Measurements from ENCODE around the gene INTS3.

The INTS3 gene

GRCh38 chr1:153796786-153797659, 69.2 kb downstream of the INTS3 start:
- peak; percentile 94 for DNase-seq

GRCh38 chr1:153798468-153798780, 70.6 kb downstream of the INTS3 start:
- DNase-seq, result no peak

GRCh38 chr1:153799016-153799415, 71.2 kb downstream of the INTS3 start:
- no peak for DNase-seq

- no peak for DNase-seq
Measured at GRCh38 chr1:153799566-153800465, 72.0 kb downstream of the INTS3 start.

- DNase-seq, result no peak
Measured at GRCh38 chr1:153800516-153800915, 72.7 kb downstream of the INTS3 start.

- DNase-seq, result no peak
Measured at GRCh38 chr1:153801028-153801625, 73.3 kb downstream of the INTS3 start.

- DNase-seq, result no peak
Measured at GRCh38 chr1:153801786-153802697, 74.2 kb downstream of the INTS3 start.

- no peak for DNase-seq
Measured at GRCh38 chr1:153803470-153804056, 75.7 kb downstream of the INTS3 start.

GRCh38 chr1:153804112-153804511, 76.3 kb downstream of the INTS3 start:
- DNase-seq, result no peak

- DNase-seq, result peak; percentile 100
Measured at GRCh38 chr1:153805042-153805745, 77.3 kb downstream of the INTS3 start.

- DNase-seq, result peak; percentile 34
Measured at GRCh38 chr1:153805886-153806719, 78.3 kb downstream of the INTS3 start.

GRCh38 chr1:153816283-153816889, 88.5 kb downstream of the INTS3 start:
- DNase-seq, result no peak

GRCh38 chr1:153818876-153819275, 91.0 kb downstream of the INTS3 start:
- no peak for DNase-seq

All from RPMI8226 (cell line).